ENCODE measurements around the gene C9orf153. TPM values are rescaled to one million over a fixed set of nuclear protein-coding genes. Genes with fewer than 3 reads are reported as not detected.

Gene C9orf153
- total RNA-seq, 1 donor from 2014 or later: 0.23 TPM

DNA sequence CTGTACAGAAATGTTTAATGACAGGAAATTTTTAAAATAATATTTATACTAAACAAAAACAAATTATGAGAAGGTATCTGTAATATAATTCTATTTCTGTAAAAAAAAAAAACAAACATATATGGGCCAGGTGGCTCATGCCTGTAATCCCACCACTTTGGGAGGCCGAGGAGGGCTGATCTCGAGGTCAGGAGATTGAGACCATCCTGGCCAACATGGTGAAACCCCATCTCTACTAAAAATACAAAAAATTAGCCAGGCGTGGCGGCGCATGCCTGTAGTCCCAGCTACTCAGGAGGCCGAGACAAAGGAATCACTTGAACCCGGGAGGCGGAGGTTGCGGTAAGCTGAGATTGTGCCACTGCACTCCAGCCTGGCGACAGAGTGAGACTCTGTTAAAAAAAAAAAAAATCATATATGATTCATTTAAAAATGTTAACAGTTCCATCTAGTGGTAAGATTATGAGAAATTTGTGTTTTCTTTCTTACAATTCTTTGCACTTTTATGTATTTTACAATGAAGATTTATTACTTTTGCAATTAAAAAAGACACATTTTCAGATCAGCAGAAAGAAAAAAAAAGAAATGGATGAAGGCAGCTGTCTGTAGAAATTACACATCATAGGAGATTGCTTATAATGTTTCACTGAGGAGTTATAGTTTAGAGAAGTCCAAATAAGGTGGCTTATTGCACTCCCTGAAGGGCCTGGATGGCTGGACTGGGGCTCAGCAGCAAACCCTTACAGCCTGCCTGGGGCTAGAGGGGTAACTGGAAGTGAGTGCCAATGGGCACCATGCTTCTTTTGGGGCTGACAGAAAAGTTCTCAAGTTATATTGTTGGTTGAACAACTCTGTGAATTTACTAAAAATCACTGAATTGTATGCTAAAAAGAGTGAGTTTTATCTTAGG lies 20.3 kb downstream of the C9orf153 start:
- DNase-seq (no peak), ATAC-seq (no peak)
- Histone ChIP-seq H3K9me3 (no peaks in the 10 kb centered on the region), H3K4me3 (no peak overlapping the region), H3K4me1 (no peaks in the 10 kb centered on the region), H3K27me3 (no peaks in the 10 kb centered on the region), H3K27ac (no peak overlapping the region), H3K36me3 (no peaks in the 10 kb centered on the region)
- intact Hi-C loops (cut with DNase I): no loop called here
- TF ChIP-seq, protein P1, sequence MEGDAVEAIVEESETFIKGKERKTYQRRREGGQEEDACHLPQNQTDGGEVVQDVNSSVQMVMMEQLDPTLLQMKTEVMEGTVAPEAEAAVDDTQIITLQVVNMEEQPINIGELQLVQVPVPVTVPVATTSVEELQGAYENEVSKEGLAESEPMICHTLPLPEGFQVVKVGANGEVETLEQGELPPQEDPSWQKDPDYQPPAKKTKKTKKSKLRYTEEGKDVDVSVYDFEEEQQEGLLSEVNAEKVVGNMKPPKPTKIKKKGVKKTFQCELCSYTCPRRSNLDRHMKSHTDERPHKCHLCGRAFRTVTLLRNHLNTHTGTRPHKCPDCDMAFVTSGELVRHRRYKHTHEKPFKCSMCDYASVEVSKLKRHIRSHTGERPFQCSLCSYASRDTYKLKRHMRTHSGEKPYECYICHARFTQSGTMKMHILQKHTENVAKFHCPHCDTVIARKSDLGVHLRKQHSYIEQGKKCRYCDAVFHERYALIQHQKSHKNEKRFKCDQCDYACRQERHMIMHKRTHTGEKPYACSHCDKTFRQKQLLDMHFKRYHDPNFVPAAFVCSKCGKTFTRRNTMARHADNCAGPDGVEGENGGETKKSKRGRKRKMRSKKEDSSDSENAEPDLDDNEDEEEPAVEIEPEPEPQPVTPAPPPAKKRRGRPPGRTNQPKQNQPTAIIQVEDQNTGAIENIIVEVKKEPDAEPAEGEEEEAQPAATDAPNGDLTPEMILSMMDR (IDR thresholded peaks at IDR 0.05): no peak

DNA sequence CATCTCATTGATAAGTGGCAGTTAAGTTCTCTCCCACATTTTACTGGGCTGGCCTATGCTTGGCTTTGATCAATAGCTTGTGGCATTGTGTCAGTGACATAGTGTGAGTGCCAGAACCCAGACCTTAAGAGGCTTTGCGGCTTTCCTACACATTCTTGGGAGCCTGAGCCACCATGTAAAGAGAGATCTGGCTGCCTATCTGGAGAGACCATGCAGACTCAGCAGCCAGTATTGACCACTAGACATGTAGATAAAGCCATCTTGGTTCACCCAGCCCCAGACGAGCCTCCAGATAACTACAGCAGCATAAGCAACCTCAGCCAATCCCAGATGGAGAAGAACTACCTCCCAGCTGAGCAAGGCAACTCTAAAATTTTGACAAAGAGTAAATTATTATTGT lies 28.6 kb downstream of the C9orf153 start:
- DNase-seq (no peak), ATAC-seq (no peak)
- Histone ChIP-seq H3K27me3 (no peaks in the 10 kb centered on the region), H3K27ac (no peak overlapping the region), H3K9me3 (no peaks in the 10 kb centered on the region), H3K36me3 (no peaks in the 10 kb centered on the region), H3K4me1 (no peaks in the 10 kb centered on the region), H3K4me3 (no peak overlapping the region)
- TF ChIP-seq, protein P1 (IDR thresholded peaks at IDR 0.05): no peak
- intact Hi-C loops (cut with DNase I): no loop called here

DNA sequence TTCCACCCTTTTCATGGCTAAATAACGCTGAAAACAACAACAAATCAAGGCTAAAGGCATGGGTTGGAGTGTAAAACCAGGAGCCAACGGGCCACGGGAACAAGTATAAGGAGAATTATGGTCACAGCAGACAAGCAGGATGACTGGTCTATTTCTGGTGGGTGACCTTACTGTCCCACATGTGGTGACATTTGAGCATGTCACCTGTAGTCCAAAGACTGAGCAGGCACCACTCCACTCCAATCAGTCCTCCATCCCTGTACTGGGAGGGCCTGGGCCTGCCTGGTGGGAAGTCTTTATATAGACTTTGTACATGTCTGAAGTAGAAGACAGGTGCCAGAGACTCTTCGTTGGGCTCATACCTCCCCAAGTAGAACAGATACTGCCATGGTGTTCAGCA lies 36.8 kb downstream of the C9orf153 start:
- H3K27ac ChIP-seq: no peak overlapping the region
- DNase-seq (no peak), ATAC-seq (no peak)
- no peak overlapping the region for H3K4me3 ChIP-seq
- no peaks in the 10 kb centered on the region for H3K27me3 ChIP-seq
- intact Hi-C loops (cut with DNase I): no loop called here
- H3K36me3 ChIP-seq: no peaks in the 10 kb centered on the region
- no peaks in the 10 kb centered on the region for H3K4me1 ChIP-seq
- no peaks in the 10 kb centered on the region for H3K9me3 ChIP-seq
- TF ChIP-seq, protein P1 (IDR thresholded peaks at IDR 0.05): no peak

DNA sequence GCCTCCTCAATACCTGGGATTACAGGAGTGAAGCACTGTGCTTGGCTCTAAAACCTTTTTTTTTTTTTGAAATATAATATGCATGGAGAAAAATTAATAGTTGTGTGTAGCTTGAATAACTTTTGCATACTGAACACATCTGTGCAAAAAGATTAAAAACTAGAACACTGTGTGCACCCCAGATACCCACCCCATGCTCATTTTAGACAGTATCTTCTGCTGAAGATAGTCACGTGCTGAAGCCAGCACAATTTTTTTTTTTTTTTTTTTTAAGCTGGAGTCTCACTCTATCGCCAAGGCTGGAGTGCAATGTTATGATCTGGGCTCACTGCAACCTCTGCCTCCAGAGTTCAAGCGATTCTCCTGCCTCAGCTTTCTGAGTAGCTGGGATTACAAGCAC lies 39.9 kb downstream of the C9orf153 start:
- H3K4me1 ChIP-seq: no peaks in the 10 kb centered on the region
- no peaks in the 10 kb centered on the region for H3K27me3 ChIP-seq
- intact Hi-C loops (cut with DNase I): no loop called here
- DNase-seq: no peak
- TF ChIP-seq, protein P1 (IDR thresholded peaks at IDR 0.05): no peak
- H3K9me3 ChIP-seq: no peaks in the 10 kb centered on the region
- no peak for ATAC-seq
- H3K36me3 ChIP-seq: no peaks in the 10 kb centered on the region
- H3K27ac ChIP-seq: no peak overlapping the region
- no peak overlapping the region for H3K4me3 ChIP-seq

DNA sequence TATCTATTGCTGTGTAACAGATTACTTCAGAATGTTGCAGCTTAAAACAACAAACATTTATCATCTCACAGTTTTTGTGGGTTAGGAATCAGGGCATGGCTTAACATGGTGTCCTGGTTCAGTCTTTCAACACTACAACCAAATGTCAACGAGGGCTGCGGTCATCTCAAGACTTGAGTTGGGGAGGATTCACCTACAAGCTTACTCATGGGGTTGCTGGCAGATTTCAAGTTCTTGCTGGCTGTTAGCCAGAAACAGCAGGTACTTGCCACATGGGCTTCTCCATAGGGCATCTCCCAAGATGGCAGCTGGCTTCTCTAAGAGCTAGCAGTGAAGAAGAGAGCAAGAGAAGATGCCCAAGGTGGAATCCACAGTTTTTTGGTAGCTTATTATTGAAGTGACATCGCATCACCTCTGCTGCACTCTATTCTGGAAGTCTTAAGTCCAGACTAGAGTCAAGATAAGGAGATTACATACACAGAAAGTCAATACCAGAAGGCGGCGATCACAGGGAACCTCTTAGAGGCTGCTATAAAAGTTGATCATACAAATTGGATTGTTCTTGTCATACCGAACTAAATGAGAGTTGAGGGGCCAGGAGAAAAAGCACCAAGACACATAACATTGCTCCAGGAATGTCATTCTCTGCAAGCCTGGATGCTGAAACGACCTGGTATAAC lies 42.2 kb downstream of the C9orf153 start:
- Histone ChIP-seq H3K27me3 (no peaks in the 10 kb centered on the region), H3K4me3 (no peak overlapping the region), H3K36me3 (no peaks in the 10 kb centered on the region), H3K4me1 (no peaks in the 10 kb centered on the region), H3K9me3 (no peaks in the 10 kb centered on the region), H3K27ac (no peak overlapping the region)
- intact Hi-C loops (cut with DNase I): no loop called here
- DNase-seq: no peak
- TF ChIP-seq, protein P1 (IDR thresholded peaks at IDR 0.05): no peak
- ATAC-seq: no peak
